GM21737 (cell line): Measurements from ENCODE around the gene BTBD2.

ENCODE experiments used
- ATAC-seq: cut with Tn5 transposase; IDR thresholded peaks from one replicate; pipeline ENCODE4 v1.9.1; 2021; ENCODE audit warnings: mild to moderate bottlenecking, moderate library complexity; ENCODE audit not compliant: unreplicated experiment

BTBD2 gene

DNA sequence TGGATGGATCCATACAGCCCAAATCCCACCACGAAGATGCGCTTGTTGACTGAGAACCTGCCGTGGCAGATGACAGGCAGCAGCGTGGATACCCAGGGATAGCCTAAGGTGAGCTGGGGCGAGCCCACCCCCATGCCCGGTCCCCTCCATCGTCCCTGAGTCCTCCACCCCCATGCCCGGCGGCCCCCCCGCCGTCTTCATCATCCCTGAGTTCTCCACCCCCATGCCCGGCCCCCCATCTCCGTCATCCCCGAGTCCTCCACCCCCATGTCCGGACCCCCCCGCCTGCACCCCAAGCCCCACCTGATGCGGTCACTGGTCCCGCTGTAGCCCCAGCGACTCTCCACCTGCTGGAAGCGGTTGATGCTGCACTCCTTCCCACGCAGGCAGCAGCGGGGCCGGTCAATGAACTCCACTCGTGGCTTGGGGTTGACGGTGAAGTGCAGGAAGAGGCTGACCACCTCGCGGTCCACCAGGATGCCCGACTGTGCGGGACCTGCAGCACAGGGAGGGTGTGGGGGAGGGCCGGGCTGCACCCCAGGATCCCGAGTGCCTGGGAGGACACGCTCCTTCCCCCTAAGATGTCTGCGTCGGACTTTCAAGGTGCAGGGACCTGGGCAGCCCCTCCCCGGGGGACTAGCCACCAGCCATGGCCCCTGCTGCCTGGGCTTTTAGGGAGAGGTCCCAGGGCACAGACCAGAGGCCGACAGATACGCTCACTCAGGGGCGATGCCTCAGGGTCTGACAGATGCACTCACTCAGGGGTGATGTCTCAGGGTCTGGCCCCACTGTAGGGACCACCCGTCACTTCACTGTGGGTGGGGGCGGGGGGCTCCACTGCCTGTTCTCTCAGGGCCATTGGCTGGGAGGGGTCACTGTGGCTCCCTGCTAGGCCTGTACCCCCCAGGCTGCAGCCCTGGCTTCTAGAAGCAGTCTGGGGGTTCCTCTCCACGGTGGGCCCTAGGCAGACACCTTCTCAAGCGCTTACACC, 28.0 kb downstream of the BTBD2 start:
- ATAC-seq: no peak

- no peak for ATAC-seq
Measured at GRCh38 chr19:1986357-1987162, 29.0 kb downstream of the BTBD2 start.

DNA sequence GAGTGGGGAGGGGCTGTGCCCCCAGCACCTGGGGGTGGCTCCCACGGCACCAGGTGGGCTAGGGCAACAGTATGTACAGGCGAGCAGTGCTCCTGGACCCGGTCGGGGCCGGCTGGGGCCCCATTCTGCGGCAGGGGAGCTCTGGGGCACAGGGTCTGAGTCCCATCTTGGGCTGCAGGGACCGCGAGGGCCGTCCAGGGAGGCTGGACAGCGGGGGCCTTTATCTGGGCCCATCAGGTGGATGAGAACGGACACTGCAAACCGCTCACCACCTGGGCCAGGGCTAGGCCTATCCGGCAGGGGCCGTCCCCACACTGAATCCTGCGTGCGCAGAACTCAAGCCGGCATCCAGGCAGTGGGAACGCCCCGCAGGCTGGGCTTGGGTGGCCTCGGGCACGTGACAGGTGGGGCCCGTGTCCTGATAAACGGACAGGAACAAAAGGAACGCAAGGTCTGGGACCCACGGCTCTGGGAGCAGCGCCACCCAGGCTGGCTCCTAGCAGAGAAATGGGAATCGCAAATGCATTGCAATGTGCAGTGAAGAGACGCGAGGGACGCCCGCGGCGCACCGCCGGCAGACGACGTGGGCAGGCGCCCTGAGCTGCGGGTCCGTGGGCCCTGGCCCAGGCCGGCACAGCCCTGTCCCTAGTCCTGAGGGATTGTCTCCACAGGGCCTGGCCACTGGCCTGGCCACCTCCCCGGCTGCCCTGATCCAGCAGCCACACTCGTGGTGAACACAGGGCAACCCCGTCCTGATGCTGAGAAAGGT, 29.7 kb downstream of the BTBD2 start:
- no peak for ATAC-seq

GRCh38 chr19:1984357-1984756, 31.2 kb downstream of the BTBD2 start:
- no peak for ATAC-seq

DNA sequence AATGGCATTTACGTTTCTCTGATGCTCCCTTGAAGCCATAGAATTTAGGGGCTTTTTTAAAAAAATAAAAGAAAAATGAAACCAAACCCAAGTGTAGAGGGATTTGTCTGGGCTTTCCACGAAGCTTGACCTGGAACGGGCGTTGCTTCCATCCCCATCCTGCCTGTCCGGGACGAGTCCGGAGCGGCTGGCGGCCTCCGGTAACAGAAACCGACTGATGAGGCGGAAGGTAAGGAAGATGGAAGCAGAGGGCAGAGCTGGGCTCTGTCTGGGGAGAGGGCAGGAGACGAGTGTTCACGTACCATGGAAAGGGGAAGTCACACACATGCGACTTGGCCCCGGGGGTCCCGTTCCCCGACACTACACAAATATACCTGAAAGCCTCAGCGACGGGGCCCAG, 34.3 kb downstream of the BTBD2 start:
- ATAC-seq: no peak

DNA sequence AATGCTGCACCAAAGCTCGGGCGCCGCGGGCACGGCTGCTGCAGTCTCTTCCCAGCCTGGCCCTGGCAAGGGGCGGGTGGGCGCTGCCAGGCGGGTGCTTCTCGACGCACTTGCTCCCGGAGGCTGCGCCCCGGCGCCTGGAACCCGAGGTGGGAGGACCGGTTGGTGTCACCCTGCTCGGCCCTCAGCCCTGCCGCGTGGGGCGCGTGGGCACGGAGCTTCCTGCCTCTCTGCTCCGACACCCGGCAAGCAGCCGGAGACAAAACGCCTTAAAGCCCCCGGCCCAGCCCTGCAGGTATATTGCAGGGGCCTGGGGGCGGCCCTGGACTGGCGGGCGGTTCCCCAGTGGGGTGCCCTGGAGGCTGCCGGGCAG, 34.7 kb downstream of the BTBD2 start:
- no peak for ATAC-seq

GRCh38 chr19:1980091-1980808, 35.3 kb downstream of the BTBD2 start:
- no peak for ATAC-seq

DNA sequence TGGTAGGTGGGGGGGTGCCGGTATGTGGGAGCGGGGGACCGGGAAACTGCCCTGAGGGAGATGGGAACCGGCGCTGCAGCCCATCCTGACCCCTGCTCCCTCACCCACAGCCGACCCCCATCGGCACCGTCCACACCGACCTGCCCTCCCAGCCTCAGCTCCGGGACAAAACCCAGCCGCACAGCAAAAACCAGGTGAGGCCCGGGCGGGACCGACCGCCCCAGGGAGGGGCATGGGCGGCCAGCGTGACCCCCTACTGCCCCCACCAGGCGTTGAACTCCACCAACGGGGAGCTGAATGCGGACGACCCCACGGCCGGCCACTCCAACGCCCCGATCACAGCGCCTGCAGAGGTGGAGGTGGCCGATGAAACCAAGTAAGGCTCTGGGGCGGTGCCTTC, 35.9 kb downstream of the BTBD2 start:
- ATAC-seq: no peak

- ATAC-seq: no peak
Measured at GRCh38 chr19:1979017-1979416, 36.5 kb downstream of the BTBD2 start.

DNA sequence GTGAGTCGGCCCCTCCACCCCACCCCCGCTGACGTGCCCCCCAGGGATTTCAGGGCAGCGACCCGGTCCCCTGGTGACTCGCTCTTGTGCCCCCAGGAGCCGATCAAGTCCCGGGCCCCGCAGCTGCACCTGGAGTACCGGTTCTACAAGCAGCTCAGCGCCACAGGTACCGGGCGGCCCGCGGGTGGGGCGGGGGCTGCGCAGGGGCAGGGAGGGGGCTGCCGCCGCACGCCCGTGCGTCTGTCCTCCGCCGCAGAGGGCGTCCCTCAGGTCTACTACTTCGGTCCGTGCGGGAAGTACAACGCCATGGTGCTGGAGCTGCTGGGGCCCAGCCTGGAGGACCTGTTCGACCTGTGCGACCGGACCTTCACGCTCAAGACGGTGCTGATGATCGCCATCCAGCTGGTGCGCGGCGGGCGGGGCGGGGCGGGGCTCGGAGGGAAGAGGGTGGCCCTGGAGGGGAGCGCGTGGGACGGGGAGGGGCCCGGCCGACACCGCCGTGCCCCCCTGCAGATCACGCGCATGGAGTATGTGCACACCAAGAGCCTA, 37.1 kb downstream of the BTBD2 start:
- ATAC-seq: no peak

DNA sequence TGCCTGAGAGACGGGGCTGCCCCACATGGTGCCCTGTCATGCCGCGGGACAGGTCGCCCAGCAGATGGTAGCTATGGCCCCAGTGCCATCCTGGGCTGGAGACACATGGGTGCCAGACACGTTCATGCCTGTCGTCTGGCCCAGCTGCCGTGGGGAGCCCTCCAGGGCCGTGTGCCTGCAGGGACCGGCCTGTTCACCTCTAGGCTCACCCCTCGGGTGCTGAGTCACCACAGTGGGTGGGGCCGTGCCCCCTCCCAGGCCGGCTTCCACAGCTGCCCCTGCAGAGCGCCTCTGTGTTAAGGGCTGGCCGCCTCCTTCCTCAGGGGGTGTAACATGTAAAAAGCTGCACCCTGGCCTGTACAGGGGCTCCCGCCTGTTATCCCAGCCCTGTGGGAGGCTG, 38.4 kb downstream of the BTBD2 start:
- no peak for ATAC-seq

DNA sequence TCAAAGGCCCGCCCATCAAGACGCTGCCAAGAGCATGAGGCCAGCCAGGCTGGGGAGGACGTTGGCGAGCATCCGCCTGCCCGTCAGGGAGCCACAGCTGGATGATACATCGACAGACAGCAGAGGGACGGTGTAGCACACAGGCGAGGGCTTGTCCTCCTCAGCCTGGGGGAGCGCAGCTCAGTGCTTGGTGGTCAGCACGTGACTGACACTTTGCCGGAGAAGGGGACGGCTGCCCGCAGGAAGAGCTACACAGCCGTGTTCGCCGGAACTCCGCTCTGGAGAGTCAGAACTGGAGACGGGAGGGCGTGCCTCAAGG, 40.4 kb downstream of the BTBD2 start:
- no peak for ATAC-seq

GRCh38 chr19:1974381-1975161, 40.9 kb downstream of the BTBD2 start:
- ATAC-seq: no peak

GRCh38 chr19:1970806-1971502, 44.6 kb downstream of the BTBD2 start:
- ATAC-seq: no peak

DNA sequence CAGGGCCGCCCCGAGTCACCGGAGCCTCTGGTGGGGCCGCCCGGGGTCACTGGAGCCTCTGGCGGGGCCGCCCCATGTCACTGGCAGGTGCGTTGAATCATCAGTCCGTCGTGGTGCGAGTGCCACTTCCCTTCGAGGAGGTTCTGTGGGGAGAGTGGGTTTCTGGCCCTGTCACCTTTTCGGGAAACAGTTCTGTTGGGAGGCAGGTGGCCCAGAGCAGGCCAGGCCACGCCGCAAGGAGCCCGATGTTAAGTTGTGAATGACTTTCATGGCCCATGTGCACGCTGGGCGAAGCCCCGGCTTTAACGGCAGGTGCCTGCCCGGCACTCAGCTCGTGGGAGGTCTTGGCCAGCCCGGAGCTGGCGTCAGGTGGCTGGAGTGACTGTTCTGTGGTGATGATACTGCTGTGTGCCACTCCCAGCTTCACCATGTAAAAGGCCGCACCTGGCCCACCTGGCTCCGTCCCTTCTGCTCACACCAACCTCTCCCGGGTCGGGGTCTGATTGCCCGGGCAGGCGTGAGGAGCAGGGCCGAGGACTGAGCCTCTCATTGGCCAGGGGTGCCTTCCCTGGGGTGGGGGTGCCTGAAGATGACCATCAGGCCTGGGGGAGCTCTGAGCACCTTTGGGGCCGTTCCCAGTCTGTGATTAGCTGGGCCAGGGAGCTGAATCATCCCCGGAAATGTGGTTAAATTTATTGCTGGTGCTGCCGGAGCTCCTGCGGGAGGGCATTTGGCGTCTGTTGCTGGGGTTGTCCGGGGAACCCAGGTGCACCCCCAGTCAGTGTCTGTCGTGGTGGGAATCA, 45.3 kb downstream of the BTBD2 start:
- ATAC-seq: no peak

GRCh38 chr19:1969176-1970002, 46.1 kb downstream of the BTBD2 start:
- ATAC-seq: no peak
